GM23338 (cell line): Measurements from ENCODE around the gene CNN2.

Experiments
- CREB1 ChIP-seq: fragments of 250-450 bp; sonication (Bioruptor Pico); IDR thresholded peaks from 2 replicates; pipeline ENCODE4 v1.5.0; 2020; ENCODE audit warnings: low read depth, mild to moderate bottlenecking, moderate library complexity
- CTCF ChIP-seq, 2 experiments: fragments of 200-600 bp in 1 of 2; sonication (generic) in 1 of 2; conservative IDR thresholded peaks; 2 replicates each; pipeline versions ENCODE4 v1.5.1 to v1.6.1; 2016 to 2017; ENCODE audit warnings: antibody characterized with exemption in 2 of 2, low read depth in 2 of 2, mild to moderate bottlenecking in 2 of 2, moderate library complexity in 1 of 2
- EZH2 ChIP-seq: fragments of 200-600 bp; sonication (generic); IDR thresholded peaks from one replicate; pipeline ENCODE4 v1.8.0; 2017; ENCODE audit warnings: antibody characterized with exemption, mild to moderate bottlenecking, low read depth; ENCODE audit not compliant: unreplicated experiment
- EZH2phosphoT487 ChIP-seq: fragments of 200-600 bp; sonication (generic); IDR thresholded peaks from one replicate; pipeline ENCODE4 v1.8.1; 2018; ENCODE audit warnings: antibody characterized with exemption; ENCODE audit not compliant: unreplicated experiment
- NANOG ChIP-seq: IDR thresholded peaks from 2 replicates; pipeline ENCODE4 v1.6.1; 2016; ENCODE audit warnings: antibody characterized with exemption, borderline replicate concordance
- POLR2AphosphoS5 ChIP-seq: IDR thresholded peaks from 2 replicates; pipeline ENCODE4 v1.6.1; 2016; ENCODE audit warnings: antibody characterized with exemption, low read depth
- REST ChIP-seq: IDR thresholded peaks from one replicate; pipeline ENCODE4 v1.6.1; 2018; ENCODE audit warnings: antibody characterized with exemption; ENCODE audit not compliant: unreplicated experiment
- ZNF114 ChIP-seq: fragments of 250-450 bp; sonication (Bioruptor Pico); IDR thresholded peaks from 2 replicates; pipeline ENCODE4 v1.5.0; 2020; ENCODE audit warnings: mild to moderate bottlenecking, moderate library complexity

GRCh38 chr19:1016647-1017114, 9.7 kb upstream of the CNN2 start:
- TF ChIP-seq EZH2phosphoT487 (no peak), CTCF (conservative IDR thresholded peaks at IDR 0.05; ENCODE audit: low read depth in 2 of 2) (no peak), EZH2 (no peak), ZNF114 (no peak), POLR2AphosphoS5 (no peak), REST (no peak), NANOG (no peak), CREB1 (CRISPR knock-in tag) (no peak)
